HTERT RPE-1 (cell line): ENCODE data around the gene DICER1.
"Not testable (repeated sequence)": the region's sequence is repeated elsewhere in the genome, so short reads cannot be mapped to it uniquely, and the experiment has no call there.

ENCODE experiments used
- in situ Hi-C: fragments of 300-500 bp; cut with MboI; formaldehyde crosslinking; loops from 4 replicates; pipeline ENCODE4 v1.14.3; 2020; ENCODE audit warnings: low sequenced_read_pairs

DICER1 gene, protein sequence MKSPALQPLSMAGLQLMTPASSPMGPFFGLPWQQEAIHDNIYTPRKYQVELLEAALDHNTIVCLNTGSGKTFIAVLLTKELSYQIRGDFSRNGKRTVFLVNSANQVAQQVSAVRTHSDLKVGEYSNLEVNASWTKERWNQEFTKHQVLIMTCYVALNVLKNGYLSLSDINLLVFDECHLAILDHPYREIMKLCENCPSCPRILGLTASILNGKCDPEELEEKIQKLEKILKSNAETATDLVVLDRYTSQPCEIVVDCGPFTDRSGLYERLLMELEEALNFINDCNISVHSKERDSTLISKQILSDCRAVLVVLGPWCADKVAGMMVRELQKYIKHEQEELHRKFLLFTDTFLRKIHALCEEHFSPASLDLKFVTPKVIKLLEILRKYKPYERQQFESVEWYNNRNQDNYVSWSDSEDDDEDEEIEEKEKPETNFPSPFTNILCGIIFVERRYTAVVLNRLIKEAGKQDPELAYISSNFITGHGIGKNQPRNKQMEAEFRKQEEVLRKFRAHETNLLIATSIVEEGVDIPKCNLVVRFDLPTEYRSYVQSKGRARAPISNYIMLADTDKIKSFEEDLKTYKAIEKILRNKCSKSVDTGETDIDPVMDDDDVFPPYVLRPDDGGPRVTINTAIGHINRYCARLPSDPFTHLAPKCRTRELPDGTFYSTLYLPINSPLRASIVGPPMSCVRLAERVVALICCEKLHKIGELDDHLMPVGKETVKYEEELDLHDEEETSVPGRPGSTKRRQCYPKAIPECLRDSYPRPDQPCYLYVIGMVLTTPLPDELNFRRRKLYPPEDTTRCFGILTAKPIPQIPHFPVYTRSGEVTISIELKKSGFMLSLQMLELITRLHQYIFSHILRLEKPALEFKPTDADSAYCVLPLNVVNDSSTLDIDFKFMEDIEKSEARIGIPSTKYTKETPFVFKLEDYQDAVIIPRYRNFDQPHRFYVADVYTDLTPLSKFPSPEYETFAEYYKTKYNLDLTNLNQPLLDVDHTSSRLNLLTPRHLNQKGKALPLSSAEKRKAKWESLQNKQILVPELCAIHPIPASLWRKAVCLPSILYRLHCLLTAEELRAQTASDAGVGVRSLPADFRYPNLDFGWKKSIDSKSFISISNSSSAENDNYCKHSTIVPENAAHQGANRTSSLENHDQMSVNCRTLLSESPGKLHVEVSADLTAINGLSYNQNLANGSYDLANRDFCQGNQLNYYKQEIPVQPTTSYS (N-terminal part only)

DNA sequence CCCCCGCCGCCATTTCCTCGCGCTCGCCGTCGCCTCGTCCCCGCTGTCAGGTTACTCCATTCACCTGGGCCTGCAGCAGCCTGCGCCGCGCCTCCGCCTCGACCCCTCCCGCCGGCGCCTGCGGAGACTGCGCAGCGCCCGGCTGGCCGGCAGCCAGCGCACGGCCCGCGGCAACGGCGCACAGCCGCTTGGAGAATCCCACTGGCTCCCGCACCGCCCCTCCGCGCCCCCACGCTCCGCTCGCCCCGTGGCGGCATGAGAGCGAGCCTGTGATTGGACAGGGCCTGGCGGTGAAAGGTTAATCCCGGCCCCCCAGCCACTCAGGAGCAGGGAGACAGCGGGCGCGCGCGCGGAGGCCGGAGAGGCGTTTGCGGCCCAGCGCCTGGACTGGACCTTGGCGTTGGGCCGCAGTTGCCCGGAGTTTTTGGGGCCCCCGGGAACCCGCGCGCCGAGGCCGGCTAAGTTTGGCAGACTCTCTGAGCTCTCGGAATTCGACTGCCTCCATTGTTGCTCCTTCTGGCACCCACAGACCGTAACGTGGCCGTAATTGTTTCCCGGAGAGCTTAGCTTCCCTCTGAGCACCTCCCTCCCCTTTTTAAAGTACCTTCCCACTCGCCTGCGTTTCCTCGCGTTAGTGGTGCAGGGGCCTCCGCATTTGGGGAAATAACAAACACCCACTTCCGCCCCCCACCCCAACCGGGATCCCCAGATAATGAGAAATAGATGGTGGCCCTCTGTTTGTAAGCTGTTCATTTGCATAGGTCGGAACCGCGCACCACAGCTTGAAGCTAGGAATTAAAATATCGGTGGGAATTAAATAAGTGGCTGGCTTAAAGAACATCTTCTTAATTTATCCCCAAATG is at the start of gene DICER1:
TSS of gene DICER1 (minus strand) at position 203 of the 863 bp plus-strand sequence. CDS start 24,071 bp downstream, outside the sequence.
- in situ Hi-C loops: no loop called here

DNA sequence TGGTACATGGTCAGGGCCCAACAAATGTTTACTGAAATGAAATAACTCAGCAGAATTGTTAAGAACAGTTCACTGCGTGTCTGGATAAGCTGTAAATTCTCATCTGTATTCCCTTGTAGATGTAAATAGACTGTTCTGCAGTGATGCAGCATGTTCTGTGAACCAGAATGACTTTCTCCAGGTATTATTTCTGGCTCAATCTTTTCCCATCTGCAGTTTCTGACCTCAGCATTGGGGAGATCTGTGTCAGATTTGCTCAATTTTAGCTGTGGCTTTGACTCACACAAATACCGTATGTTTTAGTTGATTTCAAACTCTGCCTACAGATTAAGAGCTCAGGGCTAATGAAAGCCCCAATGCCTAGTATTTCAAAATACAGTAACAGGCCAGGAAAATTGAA is 49.2 kb upstream of the DICER1 start:
- in situ Hi-C loops: no loop called here

DNA sequence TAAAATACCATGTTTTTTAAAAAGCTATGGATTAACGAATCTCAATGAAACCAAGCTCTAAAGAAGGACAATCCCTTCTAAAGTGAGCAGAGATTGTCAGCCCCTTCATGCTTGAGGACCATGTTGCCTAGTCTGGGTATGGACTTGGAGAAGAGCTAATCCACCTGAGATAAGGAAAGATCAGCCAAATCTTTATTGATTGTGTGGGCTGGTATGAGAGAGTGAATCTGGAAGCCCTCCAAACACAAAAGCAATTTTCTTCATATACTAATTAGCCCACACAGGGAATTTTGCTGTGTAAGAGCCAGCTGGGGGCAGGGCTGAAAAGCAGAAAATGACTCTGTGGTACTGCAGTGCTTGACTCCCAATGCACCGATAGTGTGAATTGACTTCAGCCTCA is 47.4 kb upstream of the DICER1 start:
- in situ Hi-C loops: no loop called here

DNA sequence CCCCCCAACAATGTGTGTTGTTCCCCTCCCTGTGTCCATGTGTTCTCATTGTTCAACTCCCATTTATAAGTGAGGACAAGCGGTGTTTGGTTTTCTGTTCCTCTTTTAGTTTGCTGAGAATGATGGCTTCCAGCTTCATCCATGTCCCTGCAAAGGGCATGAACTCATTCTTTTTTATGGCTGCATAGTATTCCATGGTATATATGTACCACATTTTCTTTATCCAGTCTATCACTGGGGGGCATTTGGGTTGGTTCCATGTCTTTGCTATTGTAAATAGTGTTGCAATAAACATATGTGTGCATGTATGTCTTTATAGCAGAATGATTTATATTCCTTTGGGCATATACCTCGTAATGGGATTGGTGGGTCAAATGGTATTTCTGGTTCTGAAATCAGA is 44.4 kb upstream of the DICER1 start:
- in situ Hi-C loops: not testable (repeated sequence)

DNA sequence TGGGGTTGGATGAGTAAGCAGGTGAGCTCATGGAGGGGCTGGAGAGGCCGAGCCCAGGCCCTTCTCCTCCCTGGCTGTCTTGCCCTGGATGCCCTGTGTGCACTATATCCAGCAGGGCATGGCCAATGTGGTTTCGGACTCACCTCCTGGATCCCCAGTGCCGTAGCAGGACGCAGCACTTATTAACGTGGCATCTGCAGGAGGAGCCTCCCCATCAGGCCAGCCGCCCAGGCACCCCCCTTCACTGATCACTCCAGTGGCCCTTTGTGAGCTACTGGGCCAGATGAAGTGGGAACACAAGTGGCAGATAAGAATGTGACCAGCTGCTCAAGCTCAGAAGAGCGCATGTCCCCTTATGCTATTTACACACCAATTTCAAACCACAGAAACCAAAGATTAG is 43.1 kb upstream of the DICER1 start:
- in situ Hi-C loops: no loop called here

DNA sequence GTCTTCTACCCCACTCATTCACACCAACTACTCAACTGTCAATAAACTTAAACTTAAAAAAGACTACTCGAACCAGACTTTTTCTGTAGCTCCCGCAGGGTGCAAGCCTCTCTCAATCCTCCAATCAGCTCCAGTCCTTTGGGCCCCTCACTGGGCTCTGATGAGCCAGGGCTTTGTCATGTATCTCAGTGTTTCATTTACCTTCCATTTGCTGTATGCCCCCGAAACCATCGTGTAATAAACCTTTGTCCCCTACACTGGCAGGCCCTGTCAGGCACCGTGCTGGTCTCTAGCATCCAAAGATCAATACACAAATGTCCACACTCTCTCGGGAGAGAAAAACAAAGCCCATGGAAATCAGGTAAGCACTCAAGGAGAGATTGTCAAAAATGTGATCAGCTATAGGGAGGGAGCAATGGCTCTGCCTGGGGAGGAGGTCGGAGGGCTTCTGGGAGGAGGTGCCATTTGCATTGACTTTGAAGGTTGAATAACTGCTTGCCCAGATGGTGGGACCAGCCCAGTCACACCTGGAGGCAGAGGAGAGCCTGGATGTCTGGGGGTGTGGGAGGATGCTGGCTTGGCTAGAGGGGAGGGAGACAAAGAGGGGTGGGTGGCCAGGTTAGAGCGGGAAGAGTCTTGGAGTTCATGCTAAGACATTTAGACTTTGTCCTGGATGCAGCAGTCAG is 42.1 kb upstream of the DICER1 start:
- in situ Hi-C loops: no loop called here

DNA sequence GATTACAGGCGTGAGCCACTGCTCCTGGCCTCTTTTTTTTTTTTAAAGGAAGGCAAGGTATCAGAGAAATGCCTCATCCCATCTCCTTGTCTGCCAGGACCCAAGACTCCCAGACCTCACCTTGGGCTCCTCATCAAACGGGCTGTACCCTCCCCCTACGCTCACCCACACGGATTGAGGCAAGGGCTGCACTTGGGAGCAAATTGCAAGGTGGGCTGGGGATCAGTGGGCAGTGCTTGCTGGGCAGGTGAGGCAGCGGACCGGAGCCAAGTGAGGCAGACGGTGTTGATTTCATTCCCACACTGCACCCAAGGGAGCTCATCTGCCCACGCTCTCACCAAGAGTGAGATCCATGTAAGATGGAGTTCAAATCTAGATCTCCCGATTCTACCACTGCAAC is 41.0 kb upstream of the DICER1 start:
- in situ Hi-C loops: no loop called here

DNA sequence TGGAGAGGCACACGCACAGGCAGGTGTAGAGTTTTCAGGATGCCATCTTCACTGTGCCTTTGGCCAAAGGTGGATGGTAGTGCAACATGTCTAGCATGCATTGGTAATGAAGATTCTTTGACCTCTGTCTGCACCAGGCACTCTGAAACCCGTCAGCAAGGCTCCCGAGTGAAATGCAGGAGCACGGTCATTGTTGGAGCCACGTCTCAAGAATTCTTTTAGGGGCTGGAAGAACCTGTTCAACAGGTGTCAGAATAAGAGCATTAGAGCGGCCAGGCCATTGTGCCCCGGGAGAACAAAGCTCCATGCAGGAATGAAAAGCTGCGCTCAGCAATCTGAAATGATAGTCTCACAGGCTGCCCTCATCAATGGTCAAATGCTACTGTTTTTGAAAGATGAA is 40.2 kb upstream of the DICER1 start:
- in situ Hi-C loops: no loop called here

DNA sequence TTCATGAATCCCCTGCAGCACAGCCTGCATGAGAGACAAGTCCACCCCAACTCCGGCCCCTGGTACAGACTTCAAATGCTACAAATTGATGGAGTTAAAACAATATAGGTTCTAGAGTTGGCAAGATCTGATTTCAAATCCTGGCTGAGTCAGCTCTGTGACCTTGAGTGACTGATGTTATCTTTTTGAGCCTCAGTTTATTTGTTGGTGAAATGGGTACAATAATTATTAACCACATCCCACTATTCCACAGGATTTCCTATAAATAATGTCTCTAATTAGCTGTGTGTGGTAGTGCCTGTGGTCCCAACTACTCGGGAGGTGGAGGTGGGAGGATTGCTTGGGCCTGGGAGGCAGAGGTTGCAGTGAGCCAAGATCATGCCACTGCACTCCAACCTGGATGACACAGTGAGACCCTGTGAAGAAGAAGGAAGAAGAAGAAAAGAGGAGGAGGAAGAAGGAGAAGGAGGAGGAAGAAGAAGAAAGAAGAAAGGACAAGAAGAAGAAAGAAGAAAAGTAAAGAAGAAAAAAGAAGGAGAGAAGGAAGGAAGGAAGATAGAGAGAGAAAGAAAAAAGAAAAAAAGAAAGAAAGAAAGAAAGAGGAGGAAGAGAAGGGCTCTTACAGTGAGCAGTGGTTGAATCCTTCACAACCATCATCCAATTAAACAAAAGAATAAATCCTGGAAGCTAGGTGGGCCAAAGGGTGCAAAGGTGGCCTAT is 39.7 kb upstream of the DICER1 start:
- in situ Hi-C loops: no loop called here

DNA sequence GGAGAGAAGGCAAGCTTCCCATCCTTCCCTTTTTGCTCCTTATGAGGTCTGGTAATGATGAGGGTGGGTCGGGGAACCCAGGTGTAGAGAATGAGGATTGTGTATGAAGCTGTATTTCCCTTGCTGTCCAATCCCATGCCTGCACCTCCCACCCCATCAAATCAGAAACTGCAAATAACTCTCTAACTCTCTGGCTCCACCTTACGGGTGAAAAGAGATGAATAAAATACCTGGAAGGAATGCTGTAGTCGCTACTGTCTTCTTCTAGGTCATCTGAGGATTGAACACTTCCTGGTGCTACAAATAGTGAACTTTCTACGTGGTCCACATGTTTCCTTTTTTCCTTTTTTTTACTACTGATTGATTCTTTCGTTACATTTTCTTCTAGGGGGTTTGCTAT is 38.9 kb upstream of the DICER1 start:
- in situ Hi-C loops: no loop called here

DNA sequence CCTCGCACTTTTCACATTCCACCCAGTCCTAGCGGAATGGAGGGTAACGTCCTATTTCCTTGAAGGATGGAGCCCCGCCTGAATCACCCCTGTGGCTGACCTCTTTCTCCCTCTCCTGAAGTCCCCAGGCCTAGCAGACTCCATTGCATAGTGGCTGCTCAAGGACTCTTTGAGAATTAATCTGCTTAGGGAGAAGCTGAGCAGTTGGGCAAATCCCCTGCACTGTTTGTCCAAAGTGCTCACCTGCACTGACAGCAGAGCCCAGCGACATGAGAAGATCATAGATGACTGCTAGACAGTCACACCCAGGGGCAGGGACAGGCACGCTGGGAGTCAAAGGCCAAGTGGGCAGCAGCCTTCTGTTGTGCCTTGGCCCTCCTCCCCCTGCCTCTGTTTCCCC is 37.7 kb upstream of the DICER1 start:
- in situ Hi-C loops: no loop called here

DNA sequence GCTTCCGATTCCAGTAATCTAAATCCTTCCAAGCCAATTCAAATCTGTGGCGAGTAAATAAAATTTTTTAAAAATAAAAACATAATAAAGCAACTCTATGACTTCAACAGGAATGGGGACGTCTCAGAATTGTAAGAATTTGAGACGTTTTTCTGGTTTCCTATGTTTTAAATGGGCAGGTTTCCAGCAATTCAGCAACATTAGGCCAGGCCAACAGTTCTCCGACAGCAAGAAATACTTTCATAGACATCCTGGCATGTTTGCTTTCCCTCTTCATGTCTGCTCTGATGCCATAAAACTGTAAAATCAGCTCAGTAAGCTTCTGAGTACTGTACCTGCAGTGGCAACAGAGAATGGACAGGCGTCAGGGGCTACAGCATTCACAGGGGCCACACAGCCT is 35.8 kb upstream of the DICER1 start:
- in situ Hi-C loops: no loop called here

DNA sequence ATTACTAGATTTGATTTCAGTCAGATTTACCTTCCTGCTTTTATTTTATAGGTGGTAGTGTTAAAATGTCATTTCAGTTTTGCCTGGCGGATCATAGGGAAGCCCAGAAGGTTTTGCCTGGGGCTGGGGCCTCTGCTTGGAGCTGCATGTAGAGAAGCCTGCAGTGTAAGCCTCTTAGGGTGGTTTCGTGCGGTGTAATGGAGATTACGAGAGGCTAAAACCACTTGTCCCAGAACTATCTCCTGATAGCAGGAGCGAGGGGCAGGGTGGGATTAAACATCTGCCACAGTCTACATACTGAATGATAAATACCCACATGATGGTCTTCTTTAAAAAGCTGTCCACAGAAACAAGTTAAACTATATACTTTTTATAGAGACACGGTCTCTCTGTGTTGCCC is 35.0 kb upstream of the DICER1 start:
- in situ Hi-C loops: no loop called here

DNA sequence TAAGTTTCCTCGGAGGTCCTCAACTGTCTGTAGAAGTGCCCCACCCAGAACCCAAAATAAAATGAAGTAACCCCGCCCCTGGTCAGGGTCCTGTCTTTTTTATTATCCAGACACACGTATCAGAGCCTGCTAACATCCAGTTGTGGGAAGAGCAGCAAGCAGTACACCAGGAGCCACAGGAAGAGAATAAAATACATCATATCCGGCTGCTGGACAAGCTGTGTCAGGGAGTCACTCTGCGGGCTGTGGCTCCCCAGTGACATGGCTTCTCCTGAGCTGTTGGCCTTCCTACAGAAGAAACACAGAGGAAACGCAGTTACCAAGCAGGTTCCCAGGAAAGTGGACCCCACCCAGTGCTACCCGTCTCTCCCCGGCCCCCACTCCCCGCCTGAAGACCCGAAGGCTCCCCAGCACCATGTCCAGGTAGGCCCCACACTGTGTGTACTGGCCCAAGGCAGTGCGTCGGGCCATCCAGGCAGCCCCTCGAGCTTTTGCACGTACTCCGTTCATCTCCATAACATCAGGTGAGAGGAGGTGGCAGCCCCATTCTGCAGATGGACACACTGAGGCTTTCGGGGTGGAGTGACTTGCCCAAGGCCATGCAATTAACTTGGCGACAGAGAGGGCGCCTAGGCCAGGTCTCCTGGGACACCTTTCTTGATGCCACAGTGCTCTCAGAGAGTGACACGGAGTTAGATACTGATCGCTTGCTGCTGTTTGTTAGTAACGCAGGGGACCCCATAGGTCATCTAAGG is 34.3 kb upstream of the DICER1 start:
- in situ Hi-C loops: no loop called here

DNA sequence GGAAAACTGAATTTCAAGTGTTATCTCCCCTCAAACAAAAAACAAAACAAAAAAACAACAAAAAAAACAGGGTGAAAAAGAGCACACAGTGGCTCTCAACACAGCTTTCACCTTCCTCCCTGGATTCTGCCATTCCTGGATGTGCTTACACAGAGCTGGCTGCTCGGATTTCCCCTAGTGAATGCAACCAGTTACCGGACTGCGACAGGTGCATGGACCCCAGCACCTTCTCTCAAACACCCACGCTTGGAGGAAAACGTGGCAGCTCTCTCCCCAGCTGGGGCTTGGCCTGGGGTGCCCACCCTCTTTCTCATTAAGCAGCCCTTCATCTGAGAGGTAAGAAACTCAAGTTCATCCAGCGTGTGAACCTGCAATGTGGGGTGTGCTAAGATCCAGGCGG is 33.5 kb upstream of the DICER1 start:
- in situ Hi-C loops: no loop called here

DNA sequence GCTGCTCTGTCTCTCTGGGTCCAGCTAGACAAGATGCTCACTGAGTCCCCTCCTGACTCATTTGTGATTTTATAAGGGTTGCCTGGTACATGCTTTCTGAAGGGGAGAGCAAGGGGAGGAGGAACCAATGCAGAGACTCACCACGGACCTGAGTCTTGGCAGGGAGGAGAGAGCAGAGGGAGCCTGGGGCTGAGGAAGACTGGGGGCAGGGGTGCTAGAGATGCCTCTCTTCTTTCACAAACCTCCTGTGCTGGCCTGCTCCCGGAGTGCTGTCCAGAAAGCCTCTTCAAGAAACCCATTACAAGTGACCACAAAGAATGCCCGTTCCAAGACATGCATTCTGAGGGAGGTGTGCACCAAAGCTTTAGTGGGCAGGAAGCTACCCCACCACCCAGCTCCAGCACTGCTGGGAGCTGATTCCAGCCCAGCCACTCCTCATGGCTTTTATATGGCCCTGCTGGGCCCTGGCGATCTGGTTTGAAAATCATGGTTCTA is 33.1 kb upstream of the DICER1 start:
- in situ Hi-C loops: no loop called here

DNA sequence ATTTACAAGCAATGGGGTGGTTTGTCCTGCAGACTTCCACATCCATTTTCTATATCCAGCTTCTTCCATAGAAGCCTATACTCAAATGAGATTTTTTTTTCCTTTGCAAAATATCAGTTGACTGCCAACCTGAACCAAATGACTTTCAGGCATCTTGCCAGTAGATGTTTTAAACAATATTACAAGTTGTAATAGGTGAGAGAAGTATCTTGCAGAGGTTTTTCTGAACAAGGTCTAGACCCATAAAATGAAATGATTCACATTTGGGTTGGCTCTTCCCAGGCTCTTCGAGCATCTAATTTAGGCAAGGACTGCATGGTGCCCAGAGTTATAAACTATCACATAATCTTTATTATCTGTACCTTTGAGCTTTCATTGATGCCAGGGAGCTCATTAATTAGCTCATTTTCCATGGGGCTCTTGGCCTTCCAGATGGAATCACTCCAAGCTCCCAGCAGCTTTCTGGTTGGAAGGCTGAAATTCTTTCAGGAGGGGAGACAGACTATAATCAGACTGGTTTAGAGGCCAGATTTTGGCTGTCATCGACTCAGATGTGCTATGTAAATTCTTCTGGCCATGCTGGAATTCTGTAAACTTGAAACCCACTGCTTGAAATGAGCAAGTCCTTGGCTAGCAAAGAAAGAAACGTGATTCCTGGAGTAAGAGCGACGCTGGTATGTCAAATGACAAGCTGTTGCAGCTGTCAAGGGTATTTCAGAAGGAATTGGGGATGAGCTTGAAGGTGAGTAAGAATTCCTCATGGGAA is 32.2 kb upstream of the DICER1 start:
- in situ Hi-C loops: no loop called here

DNA sequence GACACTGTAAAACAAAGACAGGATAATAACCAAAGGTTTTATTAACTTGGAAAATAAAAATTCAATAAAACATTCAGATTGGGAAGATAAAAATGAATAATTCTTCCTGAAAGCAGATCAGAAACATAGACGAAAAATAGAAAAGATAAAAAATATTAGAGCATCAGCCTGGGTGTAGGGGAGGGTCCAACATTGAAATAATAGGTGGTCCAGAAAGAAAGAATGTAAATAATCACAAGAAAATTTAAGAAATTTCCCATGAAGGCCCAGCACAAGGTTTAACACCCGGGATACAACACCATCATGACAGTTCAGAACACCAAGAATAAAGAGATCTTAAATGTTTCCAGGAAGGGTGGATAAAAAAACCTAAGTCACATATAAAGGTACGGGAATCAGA is 31.1 kb upstream of the DICER1 start:
- in situ Hi-C loops: no loop called here
